T-cell (primary cell): ENCODE results near the gene GATAD2A. TPM values are rescaled to one million over a fixed set of nuclear protein-coding genes. Genes with fewer than 3 reads are reported as not detected.

ENCODE experiments used
- ATAC-seq, 4 experiments: fragments of 200-7000 bp in 3 of 4; fragments of 150-1000 bp in 1 of 4; cut with Tn5 transposase; replicated peaks in 1 of 4; 1 replicate in 3 of 4; 2 replicates in 1 of 4; pipeline ENCODE4 v1.10.0; 2021; ENCODE audit warnings: moderate library complexity in 3 of 4, mild to moderate bottlenecking in 2 of 4, moderate number of reproducible peaks in 1 of 4
- CTCF ChIA-PET, 2 donors: fragments of 300-600 bp; sonication (Branson Sonifier 250); formaldehyde crosslinking; loops; one replicate each; lab custom pipeline; 2022; ENCODE audit warnings: antibody characterized with exemption in 2 of 2; lab: Charles Lee
- POLR2A ChIA-PET, 2 donors: fragments of 300-600 bp; sonication (Branson Sonifier 250); formaldehyde crosslinking; loops; one replicate each; lab custom pipeline; 2022; ENCODE audit warnings: antibody characterized with exemption in 2 of 2; lab: Charles Lee
- DNase-seq, 35 experiments: peaks; one replicate each; pipeline versions ENCODE4 v3.0.0 to v3.0.0-alpha.2; 2013 to 2023
- H3K27ac ChIP-seq: one replicate; pipeline ENCODE4 v1.5.1; 2013; ENCODE audit warnings: low read length
- H3K27me3 ChIP-seq, 2 experiments: replicated peaks in 1 of 2; 1 replicate in 1 of 2; 2 replicates in 1 of 2; pipeline versions ENCODE4 v1.6.1 to v1.7.0; 2013; ENCODE audit warnings: low read length in 1 of 2, mixed read lengths in 1 of 2; ENCODE audit not compliant: control insufficient read depth in 2 of 2, insufficient read depth in 2 of 2; ENCODE audit errors: extremely low read depth in 1 of 2
- H3K36me3 ChIP-seq, 2 donors: 1 replicate in 1 of 2; 2 replicates in 1 of 2; pipeline versions ENCODE4 v1.6.1 to v1.7.0; 2013; ENCODE audit warnings: low read length in 1 of 2; ENCODE audit not compliant: control insufficient read depth in 2 of 2, insufficient read depth in 1 of 2; ENCODE audit errors: extremely low read depth in 1 of 2
- H3K4me1 ChIP-seq, 2 experiments: 1 replicate in 1 of 2; 2 replicates in 1 of 2; pipeline versions ENCODE4 v1.6.1 to v1.7.0; 2013; ENCODE audit warnings: low read length in 2 of 2, mixed read lengths in 1 of 2; ENCODE audit not compliant: insufficient read depth in 2 of 2, control insufficient read depth in 1 of 2; ENCODE audit errors: extremely low read depth in 1 of 2
- H3K4me3 ChIP-seq, 2 donors: 1 replicate in 1 of 2; 2 replicates in 1 of 2; pipeline versions ENCODE4 v1.5.1 to v1.7.0; 2013; ENCODE audit warnings: mild to moderate bottlenecking in 2 of 2, low read length in 1 of 2, moderate library complexity in 1 of 2; ENCODE audit not compliant: control insufficient read depth in 1 of 2; ENCODE audit errors: extremely low read depth in 1 of 2
- H3K9me3 ChIP-seq: 2 replicates; pipeline ENCODE4 v1.7.0; 2013
- H3K27ac Mint-ChIP-seq, 2 donors: one replicate each; pipeline ENCODE4 v1.8.0; 2020 to 2021; ENCODE audit warnings: mild to moderate bottlenecking in 2 of 2, mixed read lengths in 2 of 2
- H3K27me3 Mint-ChIP-seq, 2 donors: one replicate each; pipeline ENCODE4 v1.8.0; 2021 to 2022; ENCODE audit warnings: mixed read lengths in 2 of 2
- H3K36me3 Mint-ChIP-seq: one replicate; pipeline ENCODE4 v1.8.0; 2021; ENCODE audit warnings: mixed read lengths
- H3K4me1 Mint-ChIP-seq, 3 donors: one replicate each; pipeline ENCODE4 v1.8.0; 2020 to 2022; ENCODE audit warnings: mixed read lengths in 3 of 3, mild to moderate bottlenecking in 1 of 3
- H3K4me3 Mint-ChIP-seq, 3 donors: one replicate each; pipeline ENCODE4 v1.8.0; 2020 to 2022; ENCODE audit warnings: mild to moderate bottlenecking in 3 of 3, mixed read lengths in 3 of 3, moderate library complexity in 3 of 3
- H3K9me3 Mint-ChIP-seq, 3 donors: one replicate each; pipeline ENCODE4 v1.8.0; 2020 to 2022; ENCODE audit warnings: mixed read lengths in 3 of 3
- WGBS: methylation state at CpG from one replicate; pipeline ENCODE4 v1.1.5; 2013; ENCODE audit warnings: missing lambda C conversion rate; ENCODE audit not compliant: insufficient coverage; 5-methylcytosine and 5-hydroxymethylcytosine counted together
- total RNA-seq, 35 experiments: library from RNA in 6 of 35; stranded (reverse) in 6 of 35; fragments of 120-200 nt in 1 of 35; gene quantifications; one replicate each; pipeline versions ENCODE4 v1.2.1 to v1.2.4 and lab custom pipeline; 2013 to 2026

Gene GATAD2A
- total RNA-seq, 5 donors from 2014 or later (not counting 1 experiment from before 2014, with no cell fraction given): 114 to 144 (median 133) TPM

DNA sequence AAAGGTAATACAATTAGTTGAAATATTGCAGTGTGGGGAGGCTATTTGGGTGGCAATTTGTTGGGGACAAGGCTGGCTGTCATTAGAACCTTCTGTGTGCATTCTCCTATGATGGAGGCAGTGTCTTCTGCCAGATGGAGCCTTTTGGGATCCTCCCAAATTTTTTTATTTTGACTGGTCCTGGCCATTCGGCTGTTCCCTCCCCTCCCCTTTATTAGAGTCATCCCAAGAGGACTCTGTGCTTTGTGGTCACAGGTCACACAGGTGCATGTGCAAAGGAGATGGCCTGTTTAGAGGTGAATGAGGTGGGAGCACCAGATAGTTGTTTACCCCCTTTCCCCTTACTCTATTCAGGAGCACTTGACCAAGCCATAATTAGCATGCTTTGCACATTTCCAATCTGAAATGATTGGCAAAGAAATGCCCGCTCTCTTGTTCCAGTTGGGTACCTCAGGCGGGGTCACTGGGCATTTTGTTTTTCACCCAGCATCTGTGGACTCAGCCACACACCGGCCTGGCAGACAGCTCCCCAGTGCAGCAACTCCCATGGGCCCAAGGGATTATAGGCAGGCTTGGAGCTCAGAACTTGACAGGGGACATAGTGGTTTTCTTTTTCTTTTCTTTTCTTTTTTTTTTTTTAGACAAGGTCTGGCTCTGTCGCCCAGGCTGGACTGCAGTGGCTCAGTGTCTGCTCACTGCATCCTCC lies 19.8 kb downstream of the GATAD2A start:
- ChIA-PET POLR2A (no interaction called here), CTCF (no interaction called here)
- ATAC-seq: no peak
- Mint-ChIP-seq H3K4me1 (peaks cover 72 to 97% (median 94%) of the 10 kb centered on the region in 3 donors), H3K4me3 (no peak overlapping the region), H3K36me3 (peaks cover 5% of the 10 kb centered on the region), H3K27ac (peak overlapping the region in 1 of 2 donors; percentile 69), H3K9me3 (no peaks in the 10 kb centered on the region), H3K27me3 (no peaks in the 10 kb centered on the region)
- H3K4me1 ChIP-seq: peaks cover 0 to 95% of the 10 kb centered on the region in 2 experiments
- no peaks in the 10 kb centered on the region for H3K27me3 ChIP-seq
- H3K9me3 ChIP-seq: no peaks in the 10 kb centered on the region
- 97% methylated on average over 3 of the region's 5 CpGs for WGBS
- no peak overlapping the region for H3K4me3 ChIP-seq
- no peak for DNase-seq
- H3K36me3 ChIP-seq: peaks cover 1 to 10% of the 10 kb centered on the region in 2 donors
- H3K27ac ChIP-seq: no peak overlapping the region

DNA sequence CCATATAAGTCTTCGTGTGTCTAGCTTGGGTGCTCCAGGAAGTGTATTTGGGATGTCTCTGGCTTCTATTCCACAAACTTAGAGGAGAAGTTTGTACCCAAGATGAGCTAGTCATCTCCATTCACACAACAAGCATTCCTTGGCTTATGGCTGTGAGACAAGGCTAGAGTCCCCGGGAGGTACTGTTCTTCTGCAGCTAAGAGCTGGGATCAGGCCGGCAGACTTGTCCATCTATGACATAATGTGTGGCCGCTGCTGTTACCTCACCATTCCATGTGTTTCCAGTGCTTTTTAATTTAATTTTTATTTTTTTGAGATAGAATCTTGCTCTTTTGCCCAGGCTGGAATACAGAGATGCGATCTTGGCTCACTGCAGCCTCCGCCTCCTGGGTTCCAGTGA lies 20.7 kb downstream of the GATAD2A start:
- ChIA-PET CTCF (interaction anchor here in 1 of 2 donors (0.6 kb wide), 1 partner anchor 16 kb away, joined by 3 read pairs; no protein-coding TSS in a partner anchor), POLR2A (no interaction called here)
- peaks cover 0 to 91% of the 10 kb centered on the region in 2 experiments for H3K4me1 ChIP-seq
- DNase-seq (no peak), ATAC-seq (no peak)
- H3K27ac ChIP-seq: no peak overlapping the region
- Mint-ChIP-seq H3K36me3 (peaks cover 7% of the 10 kb centered on the region), H3K4me1 (peaks cover 72 to 97% (median 94%) of the 10 kb centered on the region in 3 donors), H3K27me3 (no peaks in the 10 kb centered on the region), H3K27ac (peak overlapping the region in 1 of 2 donors; percentile 19), H3K9me3 (no peaks in the 10 kb centered on the region), H3K4me3 (no peak overlapping the region)
- WGBS: 100% methylated on average over 1 of the region's 6 CpGs
- no peaks in the 10 kb centered on the region for H3K27me3 ChIP-seq
- H3K9me3 ChIP-seq: no peaks in the 10 kb centered on the region
- peaks cover 3 to 13% of the 10 kb centered on the region in 2 donors for H3K36me3 ChIP-seq
- no peak overlapping the region for H3K4me3 ChIP-seq

DNA sequence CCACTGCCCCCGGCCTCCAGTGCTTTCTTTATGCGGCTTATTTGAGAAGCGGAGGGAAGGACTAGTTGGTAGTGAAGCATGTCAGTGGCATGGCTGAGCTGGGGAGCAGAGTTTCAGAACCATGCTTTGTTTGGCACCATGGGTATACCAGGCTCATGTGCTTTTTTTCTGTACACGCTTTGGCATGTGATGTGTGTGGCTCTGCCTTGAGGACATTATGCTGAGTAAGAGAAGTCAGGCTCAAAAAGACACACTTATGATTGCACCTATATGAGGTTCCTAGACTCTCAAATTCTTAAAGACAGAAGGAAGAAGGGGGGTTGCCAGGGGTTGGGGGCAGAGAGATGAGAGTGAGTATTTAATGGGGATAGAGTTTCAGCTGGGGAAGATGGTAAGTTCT lies 21.3 kb downstream of the GATAD2A start:
- 100% methylated on average over 3 of the region's 4 CpGs for WGBS
- no peaks in the 10 kb centered on the region for H3K9me3 Mint-ChIP-seq
- Histone ChIP-seq H3K9me3 (no peaks in the 10 kb centered on the region), H3K4me3 (no peak overlapping the region), H3K27me3 (no peaks in the 10 kb centered on the region), H3K27ac (no peak overlapping the region), H3K36me3 (peaks cover 3 to 13% of the 10 kb centered on the region in 2 donors), H3K4me1 (peaks cover 0 to 89% of the 10 kb centered on the region in 2 experiments)
- no peaks in the 10 kb centered on the region for H3K27me3 Mint-ChIP-seq
- H3K4me3 Mint-ChIP-seq: peak overlapping the region in 1 of 3 donors; percentile 17
- peak overlapping the region in 1 of 2 donors; percentile 61 for H3K27ac Mint-ChIP-seq
- DNase-seq (no peak), ATAC-seq (no peak)
- ChIA-PET POLR2A (interaction anchor here in 1 of 2 donors (0.6 kb wide), 2 partner anchors 14 to 50 kb away, joined by 4 to 6 read pairs; no protein-coding TSS in a partner anchor), CTCF (interaction anchor here in 1 of 2 donors (0.6 kb wide), 1 partner anchor 16 kb away, joined by 3 read pairs; no protein-coding TSS in a partner anchor)
- peaks cover 72 to 95% (median 92%) of the 10 kb centered on the region in 3 donors for H3K4me1 Mint-ChIP-seq
- peaks cover 10% of the 10 kb centered on the region for H3K36me3 Mint-ChIP-seq

DNA sequence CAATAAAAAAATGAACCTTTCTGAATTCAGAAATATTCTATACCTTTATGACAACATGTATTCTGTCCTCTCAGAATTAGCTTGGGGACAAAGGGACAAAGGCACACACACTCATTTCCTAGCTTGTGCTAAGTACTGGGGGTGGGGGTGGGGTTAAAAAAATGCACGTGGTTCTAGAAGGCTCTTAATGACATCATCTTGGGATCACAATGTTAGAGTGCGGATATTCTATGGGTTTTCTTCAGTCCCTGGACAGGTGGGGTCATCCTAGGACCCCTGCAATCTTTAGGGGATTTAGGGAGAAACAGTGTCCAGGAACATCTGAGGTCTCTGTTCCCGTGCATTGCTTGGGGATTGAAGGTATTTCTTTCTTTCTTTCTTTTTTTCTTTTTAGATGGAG lies 21.8 kb downstream of the GATAD2A start:
- no peak for ATAC-seq
- Histone ChIP-seq H3K4me3 (no peak overlapping the region), H3K27ac (no peak overlapping the region), H3K9me3 (no peaks in the 10 kb centered on the region), H3K27me3 (no peaks in the 10 kb centered on the region), H3K4me1 (peaks cover 0 to 89% of the 10 kb centered on the region in 2 experiments), H3K36me3 (peaks cover 3 to 13% of the 10 kb centered on the region in 2 donors)
- Mint-ChIP-seq H3K4me1 (peaks cover 71 to 92% (median 90%) of the 10 kb centered on the region in 3 donors), H3K4me3 (peak overlapping the region in 1 of 3 donors; percentile 17), H3K36me3 (peaks cover 10% of the 10 kb centered on the region), H3K27ac (peak overlapping the region; percentile 31 to 61), H3K9me3 (no peaks in the 10 kb centered on the region), H3K27me3 (no peaks in the 10 kb centered on the region)
- ChIA-PET CTCF (no interaction called here), POLR2A (interaction anchor here in 1 of 2 donors (0.6 kb wide), 3 partner anchors 14 to 51 kb away, joined by 3 to 6 read pairs (median 4); no protein-coding TSS in a partner anchor)
- no peak for DNase-seq
- 75% methylated on average over 2 of the region's 3 CpGs for WGBS

DNA sequence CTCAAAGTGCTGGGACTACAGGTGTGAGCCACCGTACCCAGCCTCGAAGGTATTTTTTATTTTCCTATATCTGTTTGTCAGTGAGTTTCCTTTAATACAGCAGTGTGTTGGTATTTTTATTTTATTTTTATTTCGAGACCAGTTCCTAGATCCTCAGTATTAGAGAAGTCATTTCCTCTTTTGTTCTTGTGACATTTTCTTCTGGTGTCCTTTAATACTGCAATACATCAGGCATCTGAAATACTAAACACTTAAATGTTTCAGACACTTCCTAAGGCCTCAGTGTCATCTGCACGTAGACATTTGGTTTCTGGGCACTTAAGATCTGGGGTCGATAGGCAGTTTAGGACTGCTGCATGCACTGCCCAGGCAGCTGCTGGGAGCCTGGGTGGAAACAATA lies 22.5 kb downstream of the GATAD2A start:
- POLR2A ChIA-PET: interaction anchor here in 1 of 2 donors (0.6 kb wide), 1 partner anchor 51 kb away, joined by 3 read pairs; no protein-coding TSS in a partner anchor
- no peak for DNase-seq
- H3K27ac ChIP-seq: no peak overlapping the region

DNA sequence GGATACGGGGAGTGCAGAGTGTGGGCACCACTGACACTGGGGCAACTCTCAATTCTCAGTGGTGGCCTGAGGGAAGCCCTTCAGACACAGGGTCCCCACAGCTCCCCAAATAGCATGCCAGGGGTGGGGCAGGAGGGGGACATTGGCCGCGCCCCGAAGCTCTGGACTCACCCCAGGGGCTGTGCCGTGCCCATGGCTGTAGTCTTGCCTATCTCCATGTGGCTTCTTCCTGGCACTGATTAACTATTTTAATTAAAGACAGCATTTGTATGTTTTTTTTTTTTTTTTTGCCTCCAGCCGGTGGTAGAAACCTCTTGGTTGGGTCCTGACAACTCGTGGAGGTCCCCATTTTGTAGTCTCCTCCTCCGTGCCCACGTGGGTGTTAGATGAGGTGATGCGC lies 23.3 kb downstream of the GATAD2A start:
- ATAC-seq (no peak), DNase-seq (no peak)
- Mint-ChIP-seq H3K4me3 (peak overlapping the region in 1 of 3 donors; percentile 22), H3K4me1 (peaks cover 75 to 94% (median 91%) of the 10 kb centered on the region in 3 donors), H3K27me3 (no peaks in the 10 kb centered on the region), H3K36me3 (peaks cover 19% of the 10 kb centered on the region), H3K9me3 (no peaks in the 10 kb centered on the region), H3K27ac (no peak overlapping the region)
- Histone ChIP-seq H3K27ac (no peak overlapping the region), H3K4me3 (no peak overlapping the region), H3K9me3 (no peaks in the 10 kb centered on the region), H3K27me3 (no peaks in the 10 kb centered on the region), H3K36me3 (peaks cover 3 to 13% of the 10 kb centered on the region in 2 donors), H3K4me1 (peaks cover 0 to 84% of the 10 kb centered on the region in 2 experiments)
- ChIA-PET POLR2A (no interaction called here), CTCF (no interaction called here)
- WGBS: 89% methylated on average over 8 of the region's 10 CpGs

More for the DNA sequence above, 22.5 kb downstream of the GATAD2A start:
- Histone ChIP-seq H3K4me1 (peaks cover 0 to 89% of the 10 kb centered on the region in 2 experiments), H3K9me3 (no peaks in the 10 kb centered on the region), H3K27me3 (no peaks in the 10 kb centered on the region), H3K4me3 (no peak overlapping the region), H3K36me3 (peaks cover 3 to 13% of the 10 kb centered on the region in 2 donors)
- WGBS: 85% methylated on average over 2 of the region's 5 CpGs
- Mint-ChIP-seq H3K4me1 (peaks cover 72 to 94% (median 91%) of the 10 kb centered on the region in 3 donors), H3K27me3 (no peaks in the 10 kb centered on the region), H3K27ac (peak overlapping the region in 1 of 2 donors; percentile 71), H3K36me3 (peaks cover 14% of the 10 kb centered on the region), H3K9me3 (no peaks in the 10 kb centered on the region), H3K4me3 (no peak overlapping the region)
- no peak for ATAC-seq
- CTCF ChIA-PET: no interaction called here
